HG03060 (cell line): ENCODE results near the gene RGL1.

ENCODE experiments used
- ATAC-seq: cut with Tn5 transposase; IDR thresholded peaks from one replicate; pipeline ENCODE4 v1.9.1; 2021; ENCODE audit warnings: low read depth, moderate number of reproducible peaks; ENCODE audit not compliant: unreplicated experiment

RGL1 gene

GRCh38 chr1:183910845-183911244 is 105.9 kb downstream of the RGL1 start:
- no peak for ATAC-seq

DNA sequence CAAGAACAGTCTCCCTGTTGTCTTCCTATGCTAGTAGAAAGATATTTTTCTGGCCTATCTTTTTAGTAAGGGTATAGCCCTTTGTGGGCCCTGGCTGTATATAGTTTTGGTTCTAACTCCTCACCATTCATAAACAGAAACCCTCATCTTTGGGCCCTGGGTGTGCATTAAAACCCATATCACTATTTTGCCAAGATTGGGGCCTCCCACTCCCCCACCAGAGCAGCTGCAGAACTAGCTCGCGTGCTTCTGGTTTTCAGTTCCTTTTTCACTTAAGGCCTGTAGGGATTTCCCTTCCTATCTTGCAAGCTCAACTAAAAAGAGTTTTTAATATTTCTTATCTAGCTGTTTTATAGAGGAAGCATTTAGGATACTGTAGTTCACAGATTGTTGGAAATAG is 106.4 kb downstream of the RGL1 start:
- peak; percentile 50 for ATAC-seq

DNA sequence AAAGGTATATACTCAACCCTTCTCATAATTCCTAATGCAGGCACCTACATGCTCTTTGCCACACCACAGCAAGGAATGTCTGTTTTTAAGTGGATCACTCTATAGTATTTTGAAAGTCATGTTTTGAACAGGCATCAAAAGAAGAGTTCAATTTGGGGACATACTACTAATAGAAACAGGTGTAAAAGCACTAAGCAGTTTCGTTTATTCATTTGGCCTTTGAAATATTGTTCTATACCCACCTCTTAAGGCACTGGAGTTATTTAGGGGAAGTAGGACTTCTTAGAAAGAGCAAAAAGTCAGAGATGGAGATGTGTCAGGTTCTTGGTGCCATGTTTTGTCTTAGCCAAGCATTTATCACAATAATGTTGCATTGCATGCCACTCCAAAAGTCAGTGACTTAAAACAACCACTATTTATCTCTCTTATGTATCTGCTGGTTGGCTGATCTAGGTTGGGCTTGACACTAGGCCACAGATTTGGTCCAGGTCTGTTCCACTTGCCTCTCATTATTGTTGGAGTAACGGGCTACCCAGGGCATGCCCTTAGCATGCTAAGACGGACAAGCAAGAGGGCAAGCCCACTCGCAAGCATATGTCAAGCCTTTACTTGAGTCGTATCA is 107.5 kb downstream of the RGL1 start:
- peak; percentile 53 for ATAC-seq

DNA sequence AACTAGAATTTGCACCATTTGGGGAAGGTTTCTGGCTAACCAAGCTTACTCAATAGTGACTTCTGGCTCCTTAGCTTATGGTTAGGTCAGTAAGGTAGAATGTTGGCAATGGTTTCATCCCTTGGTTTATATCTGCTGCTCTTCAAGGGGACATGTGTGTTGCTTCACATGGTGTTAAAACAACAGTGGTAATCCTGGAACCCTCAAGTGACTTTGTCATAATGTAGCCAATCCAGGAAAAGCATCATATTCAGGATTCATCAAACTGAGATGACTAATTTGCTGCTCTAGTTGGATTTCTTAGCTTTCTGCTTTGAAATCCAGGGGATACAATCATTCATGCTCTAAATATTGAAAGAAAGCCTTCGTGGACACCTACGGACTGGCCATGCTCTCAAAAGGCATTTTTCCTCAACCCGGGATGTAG is 108.7 kb downstream of the RGL1 start:
- ATAC-seq = no peak

DNA sequence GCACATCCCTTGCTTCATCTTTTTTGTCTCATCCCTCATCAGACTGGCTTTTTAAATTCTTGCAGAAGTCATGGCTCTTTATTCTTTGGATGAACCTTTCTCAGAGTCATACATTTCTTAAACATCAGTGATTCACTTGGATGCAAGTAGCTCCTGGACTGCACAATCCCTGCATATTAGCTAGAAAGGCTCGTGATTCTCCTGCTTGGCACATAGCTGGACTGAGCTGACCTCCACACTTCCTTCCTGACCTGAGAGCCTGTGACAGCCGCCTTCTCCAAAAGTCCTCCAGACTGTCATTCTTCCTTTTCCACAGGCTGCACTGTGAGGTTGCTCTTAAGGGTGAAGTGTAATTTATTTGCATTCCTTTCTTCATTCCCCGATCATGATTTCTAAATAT is 109.4 kb downstream of the RGL1 start:
- ATAC-seq = no peak

- ATAC-seq = no peak
Measured at GRCh38 chr1:183914891-183915290, 110.0 kb downstream of the RGL1 start.

DNA sequence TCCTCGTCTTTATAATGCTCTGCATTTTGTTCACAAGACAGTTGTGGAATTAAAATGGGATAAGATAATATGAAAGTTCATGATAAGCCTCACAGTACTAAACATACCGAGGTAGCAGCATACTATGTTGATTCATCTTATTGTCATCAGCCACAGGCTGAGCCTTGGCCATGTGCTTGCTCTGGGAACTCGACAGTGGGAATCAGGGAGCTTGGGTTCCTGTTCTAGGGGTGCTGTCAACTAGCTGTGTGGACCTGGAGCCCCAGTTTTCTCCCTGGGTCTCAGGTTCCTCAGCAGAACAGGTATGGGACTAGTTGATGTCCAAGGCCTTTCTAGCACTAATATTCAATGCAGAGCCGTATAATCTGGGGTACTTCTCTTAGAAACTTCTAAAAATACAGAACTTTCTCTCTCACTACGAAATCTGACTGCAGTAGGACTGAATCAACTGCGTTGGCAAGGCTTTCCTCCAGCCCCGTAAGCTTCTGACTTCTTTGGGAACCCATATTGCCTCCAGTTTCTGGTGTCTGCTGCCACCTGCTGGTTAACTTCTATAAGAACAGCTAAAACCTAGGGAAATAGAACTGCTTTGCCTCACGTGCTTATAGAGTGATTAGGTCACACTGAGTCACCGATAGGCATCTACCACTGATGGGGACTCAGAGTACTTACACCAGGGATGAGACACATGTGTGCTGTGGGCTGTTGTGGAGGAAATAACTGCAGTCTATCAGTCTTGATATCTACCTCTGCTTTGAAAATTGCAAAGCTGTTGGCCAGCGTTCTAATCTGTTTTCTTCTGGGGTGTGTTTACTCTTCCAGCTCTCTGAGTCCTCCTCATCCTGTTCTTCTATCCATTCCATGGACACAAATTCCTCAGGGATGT is 110.9 kb downstream of the RGL1 start:
- no peak for ATAC-seq

- no peak for ATAC-seq
Measured at GRCh38 chr1:183916574-183916973, 111.7 kb downstream of the RGL1 start.

DNA sequence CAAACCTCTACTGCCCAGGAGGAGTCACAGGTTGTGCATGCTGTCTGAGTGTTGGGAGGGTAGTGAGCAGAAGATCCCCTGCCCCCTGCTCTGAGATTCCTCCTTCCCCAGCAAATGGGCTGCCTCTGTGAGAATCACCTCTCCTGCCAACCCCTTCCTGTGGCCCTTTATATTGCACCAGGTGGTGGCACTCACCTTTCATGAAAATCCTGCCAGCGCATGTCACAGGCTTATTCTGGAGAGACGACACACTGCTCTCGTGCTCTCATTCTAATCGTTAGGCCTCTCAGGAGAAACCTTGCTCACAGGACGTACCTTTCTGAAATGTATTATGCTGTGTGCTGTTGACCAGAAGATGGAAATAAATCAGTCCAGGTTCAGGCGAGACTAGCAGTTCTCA is 113.7 kb downstream of the RGL1 start:
- ATAC-seq = no peak

GRCh38 chr1:183920651-183921050 is 115.7 kb downstream of the RGL1 start:
- no peak for ATAC-seq

- ATAC-seq = no peak
Measured at GRCh38 chr1:183922197-183922596, 117.3 kb downstream of the RGL1 start.

- no peak for ATAC-seq
Measured at GRCh38 chr1:183925947-183926346, 121.0 kb downstream of the RGL1 start.

- no peak for ATAC-seq
Measured at GRCh38 chr1:183926983-183927382, 122.1 kb downstream of the RGL1 start.

DNA sequence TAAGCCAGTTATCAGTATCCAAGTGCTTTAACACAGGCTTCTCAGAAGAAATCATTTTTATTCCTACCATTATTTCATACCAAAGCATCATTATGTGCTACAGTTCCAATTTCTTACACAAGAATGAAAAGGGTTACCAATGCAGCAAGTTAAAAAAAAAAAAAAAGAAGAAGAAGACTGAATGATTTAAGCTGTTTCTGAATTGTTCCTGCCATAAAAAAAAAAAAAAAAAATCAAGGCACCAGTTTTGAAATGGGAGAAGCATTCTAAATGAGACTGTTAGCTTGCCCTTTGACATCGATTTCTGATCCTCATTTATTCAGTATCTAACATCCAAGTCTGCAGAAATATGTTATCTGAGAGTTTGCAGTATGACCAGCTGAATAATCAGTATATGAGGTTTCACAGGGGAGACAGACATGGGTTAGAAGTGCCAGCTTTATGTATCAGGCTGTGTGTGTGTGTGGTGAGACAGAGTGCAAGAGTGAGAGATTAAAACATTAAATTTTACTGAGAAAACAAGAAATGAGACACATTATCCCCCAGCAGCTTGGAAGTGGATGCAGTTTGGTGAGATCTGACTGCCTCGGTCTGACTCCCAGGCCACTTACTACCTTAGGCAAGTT is 126.8 kb downstream of the RGL1 start:
- no peak for ATAC-seq

- ATAC-seq = no peak
Measured at GRCh38 chr1:183932412-183932811, 127.5 kb downstream of the RGL1 start.

DNA sequence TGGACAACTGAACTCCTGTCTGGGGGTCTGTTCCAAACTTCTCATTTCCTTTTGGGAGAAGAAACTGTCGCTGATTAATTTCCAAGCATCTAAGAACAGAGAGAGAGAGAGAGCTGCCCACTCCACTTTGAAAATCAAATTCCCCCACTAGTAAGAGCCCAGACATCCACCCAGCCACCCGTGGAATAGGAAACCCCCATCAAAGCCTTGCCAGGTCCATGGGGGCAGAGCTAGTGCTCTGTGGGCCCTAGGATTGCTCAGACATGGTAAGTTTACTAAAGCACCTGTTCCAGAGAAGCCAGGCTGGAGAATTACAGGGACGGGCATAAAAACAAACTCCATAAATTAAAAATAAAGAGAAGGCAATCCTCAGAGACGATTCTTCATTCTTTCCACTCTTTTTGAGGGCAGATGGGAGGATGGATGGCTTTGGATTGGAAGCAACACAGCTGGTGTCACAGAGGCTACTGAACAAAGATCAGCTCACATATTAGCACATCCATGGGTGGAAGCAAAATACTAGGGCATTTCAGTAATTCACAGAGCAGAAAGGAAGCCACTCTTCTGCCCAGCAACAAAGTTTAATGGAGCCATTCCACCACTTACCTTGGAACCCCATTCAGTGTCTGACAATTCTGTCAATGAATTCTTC is 128.7 kb downstream of the RGL1 start:
- ATAC-seq = no peak

DNA sequence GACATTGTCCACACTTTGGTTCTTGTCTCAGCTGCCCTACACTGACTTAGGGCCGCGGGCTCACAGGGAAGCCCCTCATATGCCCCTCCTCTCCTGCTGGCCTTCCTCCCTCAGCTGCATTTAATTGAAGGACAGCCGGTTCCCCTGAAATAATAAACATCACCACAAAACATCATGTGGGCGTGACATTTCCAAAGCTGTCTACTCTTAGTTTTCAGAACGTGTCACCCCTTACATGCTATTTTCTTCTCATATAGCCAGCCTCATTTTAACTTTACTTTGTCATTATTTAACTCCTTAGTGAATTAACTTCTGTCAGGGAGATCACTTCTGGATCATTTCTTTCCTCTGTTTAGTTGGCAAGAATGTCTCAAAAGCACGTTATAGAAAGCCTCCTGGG is 129.4 kb downstream of the RGL1 start:
- no peak for ATAC-seq

GRCh38 chr1:183936009-183936408 is 131.1 kb downstream of the RGL1 start:
- ATAC-seq = no peak

GRCh38 chr1:183936791-183937190 is 131.9 kb downstream of the RGL1 start:
- no peak for ATAC-seq

- no peak for ATAC-seq
Measured at GRCh38 chr1:183937611-183938010, 132.7 kb downstream of the RGL1 start.

DNA sequence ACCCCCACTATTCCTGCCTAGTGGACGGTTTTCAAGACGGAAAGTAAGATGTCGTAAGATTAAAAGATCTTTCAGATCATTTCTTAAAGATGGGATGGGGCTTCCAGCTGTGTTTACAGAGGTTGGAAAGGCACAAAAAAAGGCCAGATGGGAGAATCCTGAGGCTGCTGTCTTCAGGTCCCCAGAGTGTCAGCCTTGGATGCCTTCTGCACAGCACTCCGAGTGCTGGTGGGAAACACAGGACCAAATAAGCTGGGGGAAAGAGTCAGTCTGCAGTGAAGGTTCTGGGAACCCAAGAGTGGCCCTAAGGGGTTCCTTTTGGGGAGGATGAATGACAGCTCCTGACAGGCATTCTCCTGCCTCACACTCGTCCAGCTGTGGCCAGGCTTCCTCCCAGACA is 136.1 kb downstream of the RGL1 start:
- ATAC-seq = no peak
